IMR-90 (cell line): ENCODE results near the gene MMP8. TPM values are rescaled to one million over a fixed set of nuclear protein-coding genes. Genes with fewer than 3 reads are reported as not detected.

ENCODE experiments used
- ATAC-seq: fragments of 200-7000 bp; cut with Tn5 transposase; 2 replicates; pipeline ENCODE4 v1.9.1; 2020; ENCODE audit warnings: low read depth, mild to moderate bottlenecking, moderate library complexity
- BruUV-seq: library from RNA; stranded (reverse); fragments of 400-500 nt; replicated peaks from 2 replicates; lab custom pipeline; 2021; lab: Mats Ljungman, UMichigan
- CTCF ChIA-PET: fragments of 300-600 bp; formaldehyde crosslinking; extraction: SDS; loops from one replicate; lab custom pipeline; 2021; ENCODE audit warnings: antibody characterized with exemption; lab: Yijun Ruan, JAX
- POLR2A ChIA-PET: fragments of 300-600 bp; sonication (Branson Sonifier 250); formaldehyde crosslinking; loops from one replicate; lab custom pipeline; 2022; ENCODE audit warnings: antibody characterized with exemption; ENCODE audit not compliant: unreplicated experiment; lab: Charles Lee
- DNase-seq: peaks from one replicate; pipeline ENCODE4 v3.0.0; 2013
- H2AFZ ChIP-seq: replicated peaks from 2 replicates; pipeline ENCODE3; 2013; ENCODE audit warnings: low read length, mild to moderate bottlenecking; ENCODE audit not compliant: poor library complexity
- H2AK5ac ChIP-seq: 2 replicates; pipeline ENCODE4 v1.6.1; 2013; ENCODE audit warnings: low read depth, low read length, inconsistent platforms
- H2AK9ac ChIP-seq: replicated peaks from 2 replicates; pipeline ENCODE3; 2013; ENCODE audit warnings: mild to moderate bottlenecking, low read depth, low read length, moderate library complexity; ENCODE audit not compliant: poor library complexity
- H2BK120ac ChIP-seq: 2 replicates; pipeline ENCODE4 v1.6.1; 2013; ENCODE audit warnings: low read depth, low read length, inconsistent platforms
- H2BK15ac ChIP-seq: 3 replicates; pipeline ENCODE4 v1.6.1; 2013; ENCODE audit warnings: low read depth, low read length, inconsistent platforms
- H2BK20ac ChIP-seq: 2 replicates; pipeline ENCODE4 v1.6.1; 2013; ENCODE audit warnings: low read depth, mild to moderate bottlenecking, inconsistent platforms, low read length, moderate library complexity
- H2BK5ac ChIP-seq: 2 replicates; pipeline ENCODE4 v1.6.1; 2013; ENCODE audit warnings: mild to moderate bottlenecking, low read depth, low read length, inconsistent platforms; ENCODE audit not compliant: poor library complexity, severe bottlenecking
- H3K14ac ChIP-seq: replicated peaks from 2 replicates; pipeline ENCODE4 v1.6.1; 2013; ENCODE audit warnings: low read depth, low read length, inconsistent platforms
- H3K18ac ChIP-seq: 2 replicates; pipeline ENCODE4 v1.6.1; 2013; ENCODE audit warnings: low read depth, low read length, control low read depth
- H3K23ac ChIP-seq: 2 replicates; pipeline ENCODE4 v1.6.1; 2013; ENCODE audit warnings: low read depth, low read length, inconsistent platforms
- H3K27ac ChIP-seq: 2 replicates; pipeline ENCODE4 v1.5.1; 2013; ENCODE audit warnings: mild to moderate bottlenecking, control low read depth, low read length; ENCODE audit not compliant: insufficient read depth
- H3K27me3 ChIP-seq: 2 replicates; pipeline ENCODE4 v1.6.1; 2013; ENCODE audit warnings: low read length; ENCODE audit not compliant: control insufficient read depth, insufficient read depth
- H3K36me3 ChIP-seq: 2 replicates; pipeline ENCODE4 v1.6.1; 2013; ENCODE audit warnings: low read length, mixed read lengths; ENCODE audit not compliant: control insufficient read depth, insufficient read depth
- H3K4ac ChIP-seq: 2 replicates; pipeline ENCODE4 v1.6.1; 2013; ENCODE audit warnings: low read depth, low read length, inconsistent platforms
- H3K4me1 ChIP-seq: 2 replicates; pipeline ENCODE4 v1.6.1; 2013; ENCODE audit warnings: low read length, mixed read lengths; ENCODE audit not compliant: control insufficient read depth, insufficient read depth
- H3K4me2 ChIP-seq: 2 replicates; pipeline ENCODE4 v1.6.1; 2013; ENCODE audit warnings: low read depth, mild to moderate bottlenecking, control low read depth, low read length, moderate library complexity
- H3K4me3 ChIP-seq: 2 replicates; pipeline ENCODE4 v1.5.1; 2013; ENCODE audit warnings: low read depth, mild to moderate bottlenecking, control low read depth, low read length, moderate library complexity; ENCODE audit not compliant: insufficient read depth
- H3K56ac ChIP-seq: 2 replicates; pipeline ENCODE4 v1.6.1; 2013; ENCODE audit warnings: low read length, inconsistent platforms; ENCODE audit not compliant: insufficient read depth; ENCODE audit errors: extremely low read depth
- H3K79me1 ChIP-seq, 2 experiments: 2 replicates each; pipeline ENCODE4 v1.6.1; 2013; ENCODE audit warnings: low read length in 2 of 2, inconsistent platforms in 1 of 2, low read depth in 1 of 2
- H3K9ac ChIP-seq: 2 replicates; pipeline ENCODE4 v1.6.1; 2013; ENCODE audit warnings: low read depth, low read length, control low read depth
- H3K9me1 ChIP-seq: 2 replicates; pipeline ENCODE4 v1.6.1; 2013; ENCODE audit warnings: low read length, inconsistent platforms; ENCODE audit not compliant: insufficient read depth
- H3K9me3 ChIP-seq: 2 replicates; pipeline ENCODE4 v1.6.1; 2013; ENCODE audit warnings: low read length; ENCODE audit not compliant: control insufficient read depth, insufficient read depth
- H4K20me1 ChIP-seq: 2 replicates; pipeline ENCODE4 v1.6.1; 2013; ENCODE audit warnings: low read length, inconsistent platforms; ENCODE audit not compliant: insufficient read depth
- H4K5ac ChIP-seq: 2 replicates; pipeline ENCODE4 v1.6.1; 2013; ENCODE audit warnings: mild to moderate bottlenecking, low read depth, low read length, control low read depth
- H4K8ac ChIP-seq, 2 experiments: 2 replicates each; pipeline ENCODE4 v1.6.1; 2013; ENCODE audit warnings: low read depth in 2 of 2, low read length in 2 of 2, control low read depth in 1 of 2, inconsistent platforms in 1 of 2
- H4K91ac ChIP-seq: 2 replicates; pipeline ENCODE4 v1.6.1; 2013; ENCODE audit warnings: low read depth, low read length, inconsistent platforms; ENCODE audit not compliant: insufficient read depth
- CEBPB ChIP-seq: IDR thresholded peaks from 2 replicates; pipeline ENCODE4 v1.6.1; 2012; ENCODE audit warnings: low read depth, low read length, improper control_type of control experiment
- MAFK ChIP-seq: IDR thresholded peaks from 2 replicates; pipeline ENCODE4 v1.6.1; 2012; ENCODE audit warnings: low read depth, low read length, improper control_type of control experiment
- NFE2L2 ChIP-seq: fragments of 150-350 bp; IDR thresholded peaks from 2 replicates; pipeline ENCODE4 v1.6.1; 2016; ENCODE audit warnings: low read depth, mild to moderate bottlenecking, low read length
- POLR2A ChIP-seq: IDR thresholded peaks from 2 replicates; pipeline ENCODE4 v1.6.1; 2012; ENCODE audit warnings: mild to moderate bottlenecking, low read depth, low read length
- WGBS, 2 experiments: methylation state at CpG; one replicate each; pipeline versions ENCODE4 v1.1.5 to v1.1.7; 2013; ENCODE audit warnings: missing lambda C conversion rate in 2 of 2; ENCODE audit not compliant: insufficient read length in 1 of 2; ENCODE audit errors: extremely low coverage in 2 of 2; 5-methylcytosine and 5-hydroxymethylcytosine counted together
- dilution Hi-C: fragments of 300-500 bp; cut with HindIII; formaldehyde crosslinking; loops from one replicate; pipeline ENCODE4 v1.14.3; 2018; ENCODE audit warnings: low sequenced_read_pairs; ENCODE audit not compliant: unreplicated experiment
- in situ Hi-C: fragments of 300-500 bp; cut with MboI; formaldehyde crosslinking; loops from 3 replicates; pipeline ENCODE4 v1.14.3; 2019; ENCODE audit warnings: low sequenced_read_pairs, inconsistent platforms, mixed read lengths
- intact Hi-C: fragments of 100-400 bp; cut with micrococcal nuclease; formaldehyde crosslinking; loops from 2 replicates; pipeline ENCODE4 v1.10.0; 2022
- polyA plus RNA-seq, 3 experiments: library from polyadenylated mRNA; depleted of rRNA; stranded (reverse); fragments of >200 nt; gene quantifications; 2 replicates each; pipeline ENCODE4 v1.2.3, GENCODE V29; 2012; ENCODE audit warnings: low replicate concordance in 1 of 3
- total RNA-seq: library from RNA; depleted of rRNA; stranded (reverse); fragments of >200 nt; gene quantifications from 2 replicates; pipeline ENCODE4 v1.2.3, GENCODE V29; 2012
- TF ChIP-seq, protein P1 (sequence below): fragments of 150-350 bp; IDR thresholded peaks from 2 replicates; pipeline ENCODE4 v1.6.1; 2016; ENCODE audit warnings: low read depth, mild to moderate bottlenecking, low read length, moderate library complexity, borderline replicate concordance

The MMP8 gene
- total and polyA plus RNA-seq, 2 of the 4 experiments (the other 2 are of a cell fraction): 0.05 to 0.18 TPM

DNA sequence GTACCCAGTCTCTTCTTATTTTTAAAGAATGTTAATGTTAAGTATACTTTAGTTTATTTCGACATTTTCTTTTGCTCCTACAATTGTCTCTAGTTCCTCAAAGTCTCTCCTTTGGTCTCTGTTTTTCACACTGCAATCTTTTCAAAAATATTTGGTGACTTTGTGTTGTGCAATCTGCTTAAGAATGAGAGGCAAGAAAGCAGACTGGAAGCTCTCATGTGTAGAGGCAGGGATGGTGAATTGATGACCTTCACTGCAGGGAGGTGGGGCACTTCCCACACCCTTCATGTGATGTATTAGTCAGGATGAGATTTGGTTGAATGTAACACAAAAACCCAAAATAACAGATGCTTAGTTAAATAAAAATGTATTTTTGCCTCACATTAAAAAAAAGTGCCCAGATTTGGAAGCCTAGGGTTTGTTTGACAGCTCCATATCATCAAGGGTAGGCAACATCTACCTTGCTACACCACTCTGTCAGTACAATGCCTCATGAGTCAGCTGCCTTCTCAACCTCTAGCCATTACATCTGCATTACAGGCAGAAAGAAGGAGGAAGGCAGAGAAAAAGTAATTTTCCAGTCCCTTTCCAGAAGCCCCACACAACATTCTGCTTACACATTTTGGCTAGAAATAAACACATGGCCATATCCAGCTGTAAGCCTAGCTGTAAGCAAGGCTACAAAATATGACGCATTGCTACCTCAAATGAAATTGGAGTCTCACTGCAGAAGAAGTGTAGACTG lies 15.4 kb downstream of the MMP8 start:
- H2BK120ac ChIP-seq: no peak overlapping the region
- POLR2A ChIA-PET: no interaction called here

More for the DNA sequence above, 15.4 kb downstream of the MMP8 start:
- ATAC-seq (peak; percentile 27; the same call in 1 of the 2 replicates), DNase-seq (no peak)
- intact Hi-C loops (no loop called here), in situ Hi-C loops (no loop called here), dilution Hi-C loops (no loop called here)
- Histone ChIP-seq H3K18ac (no peak overlapping the region), H2BK5ac (no peak overlapping the region), H2BK20ac (no peak overlapping the region; the same call in none of the 2 replicates), H4K8ac (no peak overlapping the region), H3K9ac (no peak overlapping the region), H2AK9ac (no peak overlapping the region), H3K56ac (no peak overlapping the region), H3K14ac (0 out of 2 replicates have a peak overlapping the region, but pooled peaks have one; percentile 71), H3K79me1 (no peaks in the 10 kb centered on the region), H3K36me3 (no peaks in the 10 kb centered on the region), H3K23ac (no peak overlapping the region), H3K27me3 (peaks cover 9% of the 10 kb centered on the region), H3K4ac (no peak overlapping the region), H3K4me2 (no peak overlapping the region), H4K91ac (no peak overlapping the region), H2BK15ac (no peak overlapping the region), H2AK5ac (no peak overlapping the region), H3K27ac (no peak overlapping the region), H2AFZ (no peak overlapping the region), H3K4me3 (no peak overlapping the region), H3K9me3 (no peaks in the 10 kb centered on the region), H3K4me1 (peaks cover 2% of the 10 kb centered on the region; the same call in 1 of the 2 replicates), H4K20me1 (no peaks in the 10 kb centered on the region), H3K9me1 (peaks cover 3% of the 10 kb centered on the region; the same call in 1 of the 2 replicates), H4K5ac (no peak overlapping the region)
- CTCF ChIA-PET: no interaction called here
- BruUV-seq: no TSS peak
- WGBS, 2 experiments: no CpG with 5 or more reads among the region's 2 CpGs
- TF ChIP-seq, protein P1, sequence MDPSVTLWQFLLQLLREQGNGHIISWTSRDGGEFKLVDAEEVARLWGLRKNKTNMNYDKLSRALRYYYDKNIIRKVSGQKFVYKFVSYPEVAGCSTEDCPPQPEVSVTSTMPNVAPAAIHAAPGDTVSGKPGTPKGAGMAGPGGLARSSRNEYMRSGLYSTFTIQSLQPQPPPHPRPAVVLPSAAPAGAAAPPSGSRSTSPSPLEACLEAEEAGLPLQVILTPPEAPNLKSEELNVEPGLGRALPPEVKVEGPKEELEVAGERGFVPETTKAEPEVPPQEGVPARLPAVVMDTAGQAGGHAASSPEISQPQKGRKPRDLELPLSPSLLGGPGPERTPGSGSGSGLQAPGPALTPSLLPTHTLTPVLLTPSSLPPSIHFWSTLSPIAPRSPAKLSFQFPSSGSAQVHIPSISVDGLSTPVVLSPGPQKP: no peak
- TF ChIP-seq POLR2A: no peak
- no peak for TF ChIP-seq MAFK
- no peak for TF ChIP-seq NFE2L2
- peak; percentile 41; the same call in 1 of the 2 replicates for TF ChIP-seq CEBPB
